HuH-7.5 (cell line): ENCODE results near the gene SLMAP.

Source experiments
- DNase-seq: peaks from one replicate; pipeline ENCODE4 v3.0.0; 2011; ENCODE audit warnings: low spot score

Gene SLMAP

GRCh38 chr3:57963811-57964346, 207.8 kb downstream of the SLMAP start:
- DNase-seq, result no peak

DNA sequence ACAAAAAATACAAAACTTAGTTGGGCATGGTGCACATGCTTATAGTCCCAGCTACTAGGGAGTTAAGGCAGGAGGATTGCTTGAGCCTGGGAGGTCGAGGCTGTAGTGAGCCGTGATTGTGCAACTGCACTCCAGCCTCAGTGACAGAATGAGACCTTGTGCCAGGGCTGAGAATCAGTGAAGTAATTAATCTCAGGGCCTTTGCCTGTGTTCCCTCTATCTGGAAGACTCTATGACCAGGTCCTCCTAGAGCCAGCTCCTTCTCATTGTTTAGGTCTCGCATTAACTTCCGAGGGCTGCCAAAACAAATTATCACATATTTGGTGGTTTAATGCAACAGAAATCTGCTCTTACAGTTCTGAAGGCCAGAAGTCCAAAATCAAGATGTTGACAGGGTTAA, 210.7 kb downstream of the SLMAP start:
- no peak for DNase-seq

- no peak for DNase-seq
These were observed 211.5 kb downstream of the SLMAP start for GRCh38 chr3:57967590-57967989.

- no peak for DNase-seq
These were observed 212.4 kb downstream of the SLMAP start for GRCh38 chr3:57968501-57968900.

DNA sequence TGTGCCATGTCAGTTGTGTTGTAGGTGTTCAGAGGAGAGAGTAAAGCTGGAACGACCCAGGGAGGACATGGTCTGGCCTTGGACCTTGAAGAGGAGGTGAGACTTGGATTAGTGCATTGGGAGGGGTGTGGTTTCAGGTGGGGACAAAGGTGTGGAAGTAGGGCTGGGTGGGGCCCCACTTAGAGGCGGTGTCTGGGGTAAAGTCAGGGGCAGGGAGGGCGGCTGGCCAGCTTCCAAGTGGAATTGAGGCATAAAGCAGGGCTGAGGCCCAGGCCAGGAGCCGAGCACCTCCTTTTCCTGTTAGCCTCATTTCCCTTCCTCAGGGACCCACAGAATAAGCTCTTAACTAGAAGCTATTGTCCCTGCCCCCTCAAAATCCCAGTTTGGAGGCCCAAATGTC, 215.9 kb downstream of the SLMAP start:
- no peak for DNase-seq

- DNase-seq, result no peak
These were observed 216.5 kb downstream of the SLMAP start for GRCh38 chr3:57972531-57973111.

GRCh38 chr3:57973715-57974477, 217.8 kb downstream of the SLMAP start:
- DNase-seq, result no peak

GRCh38 chr3:57974796-57975388, 218.8 kb downstream of the SLMAP start:
- no peak for DNase-seq

DNA sequence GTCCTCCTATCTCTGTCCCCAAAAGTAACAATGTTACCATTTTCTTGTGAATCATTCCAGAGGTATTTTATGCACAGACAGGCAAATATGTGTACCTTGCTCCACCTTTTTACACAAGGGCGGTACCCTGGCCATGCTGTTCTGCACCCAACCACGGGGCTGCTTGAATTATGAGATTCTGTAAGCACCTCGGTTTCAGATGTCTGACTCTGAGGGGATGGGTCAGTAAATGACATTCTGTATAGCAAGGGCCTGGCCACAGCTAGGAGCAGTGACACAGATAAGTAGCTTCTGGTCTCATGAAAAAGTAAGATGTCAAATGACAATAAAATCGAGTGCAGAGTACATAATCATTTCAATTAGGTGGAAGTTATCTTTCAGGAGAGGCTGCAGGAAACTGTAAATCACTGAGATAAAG, 221.7 kb downstream of the SLMAP start:
- DNase-seq, result no peak

DNA sequence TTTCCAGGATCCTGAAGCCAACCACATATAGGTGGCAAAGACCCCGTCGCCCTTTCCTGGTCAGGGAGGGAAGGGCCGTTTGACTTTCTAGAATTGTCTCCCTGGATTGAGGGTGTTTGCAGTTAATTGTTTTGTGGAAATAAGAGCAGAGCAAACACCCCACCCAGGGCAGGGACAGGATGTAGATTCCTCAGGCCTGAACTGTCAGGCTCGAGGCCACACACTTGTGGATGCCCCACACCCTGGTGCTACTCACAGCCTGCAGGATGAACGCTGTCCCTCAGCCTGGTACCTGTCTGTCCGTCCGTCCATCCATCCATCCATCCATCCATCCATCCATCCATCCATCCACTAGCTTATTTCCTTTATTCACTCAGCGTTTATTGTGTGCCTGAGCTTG, 222.2 kb downstream of the SLMAP start:
- no peak for DNase-seq
